ENCODE measurements around the gene SERF2. TPM values are rescaled to one million over a fixed set of nuclear protein-coding genes. Genes with fewer than 3 reads are reported as not detected.

SERF2 gene
- total and polyA plus RNA-seq, 2 of the 13 experiments (the other 11 are each of a cell fraction or from before 2014, with no cell fraction given): 811 to 1,257 TPM

DNA sequence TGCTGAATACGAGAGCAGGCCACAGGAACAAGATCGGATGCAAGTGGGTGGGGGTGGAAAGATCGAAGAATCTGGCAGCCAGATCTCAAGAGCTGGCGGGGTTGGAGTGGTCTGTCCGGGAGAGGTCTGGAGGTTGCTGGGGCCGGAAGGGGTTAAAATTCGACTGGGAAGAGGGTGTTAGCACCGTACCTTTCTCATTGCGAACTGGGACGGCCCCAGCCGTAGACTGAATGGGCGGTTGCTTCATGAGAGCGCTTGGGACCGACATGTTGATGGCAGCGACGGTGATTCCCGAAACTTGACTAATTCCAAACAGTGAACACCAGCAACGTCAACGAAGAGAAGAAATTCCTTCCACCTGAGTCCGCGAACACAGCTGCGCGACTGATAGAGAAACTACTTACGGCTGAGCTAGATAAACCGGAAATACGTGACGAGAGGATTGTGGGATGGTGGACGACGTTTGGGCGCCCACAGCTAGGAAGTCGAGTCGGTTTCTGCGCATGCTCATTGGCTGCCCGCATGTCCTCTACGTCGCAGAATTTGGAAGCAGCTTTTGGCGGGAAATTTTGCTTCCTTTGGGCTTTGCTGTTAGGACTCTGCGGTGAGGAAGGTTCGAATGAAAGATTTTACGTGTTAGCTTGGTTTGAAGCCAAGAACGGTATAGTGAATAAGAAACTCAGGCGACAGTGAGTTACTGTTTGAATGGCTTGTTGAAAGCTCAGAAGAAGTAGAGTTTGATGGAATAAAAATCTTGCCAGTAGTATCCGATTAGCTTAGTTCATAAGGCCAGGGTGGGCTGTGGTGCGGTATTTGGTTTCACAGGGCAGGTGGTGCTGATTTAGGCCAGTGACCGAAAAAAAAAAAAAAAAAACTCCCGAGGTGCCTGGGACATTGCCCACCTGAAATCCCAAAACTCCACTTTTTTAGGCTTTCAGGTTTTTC, 32.5 kb downstream of the SERF2 start, which contains the start of gene MFAP1 (continued):
- TF ChIP-seq ZBTB3 (CRISPR knock-in tag; IDR thresholded peaks at IDR 0.05; ENCODE audit: borderline replicate concordance, low read depth) (no peak), ZNF552 (CRISPR knock-in tag; IDR thresholded peaks at IDR 0.05; ENCODE audit: borderline replicate concordance) (peak; percentile 67; the same call in 1 of the 2 replicates), ZNF660 (CRISPR knock-in tag; IDR thresholded peaks at IDR 0.05; ENCODE audit: borderline replicate concordance, low read depth) (no peak), THAP11 (CRISPR knock-in tag; IDR thresholded peaks at IDR 0.05) (peak; percentile 94), ZNF691 (CRISPR knock-in tag; IDR thresholded peaks at IDR 0.05; ENCODE audit: borderline replicate concordance, low read depth) (no peak), ZNF674 (CRISPR knock-in tag; IDR thresholded peaks at IDR 0.05; ENCODE audit: low read depth) (no peak), ZNF17 (CRISPR knock-in tag; IDR thresholded peaks at IDR 0.05) (no peak), PHF8 (CRISPR knock-in tag; IDR thresholded peaks at IDR 0.05) (peak; percentile 92), ZNF557 (CRISPR knock-in tag; IDR thresholded peaks at IDR 0.05) (peak; percentile 64; the same call in 1 of the 2 replicates), THAP9 (CRISPR knock-in tag; IDR thresholded peaks at IDR 0.05; ENCODE audit: borderline replicate concordance) (peak; percentile 57; the same call in 1 of the 2 replicates), ZNF788 (CRISPR knock-in tag; IDR thresholded peaks at IDR 0.05; ENCODE audit: borderline replicate concordance) (peak; percentile 73; the same call in 1 of the 2 replicates), GATAD2A (CRISPR knock-in tag; IDR thresholded peaks at IDR 0.05) (peak; percentile 69), CREB1 (IDR thresholded peaks at IDR 0.05) (peak; percentile 89), CREB1 (CRISPR knock-in tag; IDR thresholded peaks at IDR 0.05) (peak; percentile 94), MYNN (CRISPR knock-in tag; IDR thresholded peaks at IDR 0.05; ENCODE audit: low read depth) (no peak), LCORL (IDR thresholded peaks at IDR 0.05) (no peak), LCORL (CRISPR knock-in tag; IDR thresholded peaks at IDR 0.05) (no peak; the same call in 1 of the 2 replicates), RXRB (CRISPR knock-in tag; IDR thresholded peaks at IDR 0.05; ENCODE audit: borderline replicate concordance) (peak; percentile 45; the same call in 1 of the 2 replicates), NCOR1 (IDR thresholded peaks at IDR 0.05; ENCODE audit: borderline replicate concordance, low read length) (no peak), POLR2A (IDR thresholded peaks at IDR 0.05; ENCODE audit: insufficient read depth in 1 of 2, low read depth in 2 of 2, low read length in 2 of 2) (peak; percentile 93 to 94)
- TF ChIP-seq, protein P1, sequence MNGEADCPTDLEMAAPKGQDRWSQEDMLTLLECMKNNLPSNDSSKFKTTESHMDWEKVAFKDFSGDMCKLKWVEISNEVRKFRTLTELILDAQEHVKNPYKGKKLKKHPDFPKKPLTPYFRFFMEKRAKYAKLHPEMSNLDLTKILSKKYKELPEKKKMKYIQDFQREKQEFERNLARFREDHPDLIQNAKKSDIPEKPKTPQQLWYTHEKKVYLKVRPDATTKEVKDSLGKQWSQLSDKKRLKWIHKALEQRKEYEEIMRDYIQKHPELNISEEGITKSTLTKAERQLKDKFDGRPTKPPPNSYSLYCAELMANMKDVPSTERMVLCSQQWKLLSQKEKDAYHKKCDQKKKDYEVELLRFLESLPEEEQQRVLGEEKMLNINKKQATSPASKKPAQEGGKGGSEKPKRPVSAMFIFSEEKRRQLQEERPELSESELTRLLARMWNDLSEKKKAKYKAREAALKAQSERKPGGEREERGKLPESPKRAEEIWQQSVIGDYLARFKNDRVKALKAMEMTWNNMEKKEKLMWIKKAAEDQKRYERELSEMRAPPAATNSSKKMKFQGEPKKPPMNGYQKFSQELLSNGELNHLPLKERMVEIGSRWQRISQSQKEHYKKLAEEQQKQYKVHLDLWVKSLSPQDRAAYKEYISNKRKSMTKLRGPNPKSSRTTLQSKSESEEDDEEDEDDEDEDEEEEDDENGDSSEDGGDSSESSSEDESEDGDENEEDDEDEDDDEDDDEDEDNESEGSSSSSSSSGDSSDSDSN (CRISPR knock-in tag; IDR thresholded peaks at IDR 0.05): no peak; the same call in 1 of the 2 replicates
- TF ChIP-seq, protein P2, sequence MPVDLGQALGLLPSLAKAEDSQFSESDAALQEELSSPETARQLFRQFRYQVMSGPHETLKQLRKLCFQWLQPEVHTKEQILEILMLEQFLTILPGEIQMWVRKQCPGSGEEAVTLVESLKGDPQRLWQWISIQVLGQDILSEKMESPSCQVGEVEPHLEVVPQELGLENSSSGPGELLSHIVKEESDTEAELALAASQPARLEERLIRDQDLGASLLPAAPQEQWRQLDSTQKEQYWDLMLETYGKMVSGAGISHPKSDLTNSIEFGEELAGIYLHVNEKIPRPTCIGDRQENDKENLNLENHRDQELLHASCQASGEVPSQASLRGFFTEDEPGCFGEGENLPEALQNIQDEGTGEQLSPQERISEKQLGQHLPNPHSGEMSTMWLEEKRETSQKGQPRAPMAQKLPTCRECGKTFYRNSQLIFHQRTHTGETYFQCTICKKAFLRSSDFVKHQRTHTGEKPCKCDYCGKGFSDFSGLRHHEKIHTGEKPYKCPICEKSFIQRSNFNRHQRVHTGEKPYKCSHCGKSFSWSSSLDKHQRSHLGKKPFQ (CRISPR knock-in tag; IDR thresholded peaks at IDR 0.05; ENCODE audit: insufficient replicate concordance): no peak

Data from HepG2 (cell line).